Measurements from ENCODE around the gene IQCB1.

DNA sequence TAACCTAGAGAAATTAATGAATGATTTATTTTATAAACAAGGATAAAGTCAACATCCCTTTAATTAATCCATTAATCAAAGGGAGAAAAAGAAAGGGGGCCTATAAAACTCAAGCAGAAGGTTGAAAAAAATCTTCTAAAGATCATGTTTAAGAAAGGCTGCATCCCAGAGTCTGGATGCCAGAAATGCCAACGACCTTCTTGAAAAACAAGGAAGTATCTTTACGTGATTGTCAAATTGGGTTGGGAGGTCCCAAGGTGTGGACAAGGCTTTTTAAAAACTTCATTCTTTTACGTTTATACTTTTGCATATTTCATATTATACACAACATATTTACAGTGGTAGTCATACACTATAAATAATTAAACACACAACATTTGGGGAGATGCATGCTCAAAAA is 86.9 kb downstream of the IQCB1 start:
- TF ChIP-seq POLR2A (IDR thresholded peaks at IDR 0.05), result no peak
- no peak for TF ChIP-seq CTCF (IDR thresholded peaks at IDR 0.05)

All from transverse colon (tissue), 3 donors.